B cell (primary cell): ENCODE results near the gene GNB5. TPM values are rescaled to one million over a fixed set of nuclear protein-coding genes. Genes with fewer than 3 reads are reported as not detected.

Experiments
- ATAC-seq: fragments of 200-7000 bp; cut with Tn5 transposase; one replicate; pipeline ENCODE4 v1.10.0; 2021; ENCODE audit warnings: low read depth, mild to moderate bottlenecking, moderate number of reproducible peaks, moderate library complexity
- CTCF ChIA-PET: fragments of 350-600 bp; sonication (Branson Sonifier 250); formaldehyde crosslinking; loops from one replicate; lab custom pipeline; 2021; ENCODE audit warnings: antibody characterized with exemption, inconsistent platforms; lab: Charles Lee
- POLR2A ChIA-PET: fragments of 350-600 bp; sonication (Branson Sonifier 250); formaldehyde crosslinking; loops from one replicate; lab custom pipeline; 2021; ENCODE audit warnings: antibody characterized with exemption; lab: Charles Lee
- DNase-seq: peaks from one replicate; pipeline ENCODE4 v3.0.0; 2013
- H2AFZ ChIP-seq: 2 replicates; pipeline ENCODE4 v1.6.1; 2012; ENCODE audit warnings: mild to moderate bottlenecking, low read depth, low read length; ENCODE audit not compliant: insufficient read depth, poor library complexity, severe bottlenecking
- H3K27ac ChIP-seq, 2 donors: 1 replicate in 1 of 2; 2 replicates in 1 of 2; pipeline ENCODE4 v1.5.1; 2012 to 2013; ENCODE audit warnings: low read length in 2 of 2, mild to moderate bottlenecking in 2 of 2, moderate library complexity in 1 of 2
- H3K27me3 ChIP-seq, 4 experiments: fragments of 200-600 bp in 1 of 4; sonication (generic) in 1 of 4; replicated peaks in 1 of 4; 1 replicate in 2 of 4; 2 replicates in 2 of 4; pipeline versions ENCODE4 v1.6.1 to v1.7.0; 2013 to 2016; ENCODE audit warnings: low read length in 3 of 4, mild to moderate bottlenecking in 2 of 4, mixed read lengths in 1 of 4, moderate library complexity in 1 of 4; ENCODE audit not compliant: insufficient read depth in 4 of 4, control insufficient read depth in 3 of 4; ENCODE audit errors: control extremely low read depth in 1 of 4
- H3K36me3 ChIP-seq, 2 experiments: replicated peaks in 1 of 2; 1 replicate in 1 of 2; 2 replicates in 1 of 2; pipeline versions ENCODE4 v1.6.1 to v1.7.1; 2013; ENCODE audit warnings: low read length in 1 of 2; ENCODE audit not compliant: insufficient read depth in 2 of 2, control insufficient read depth in 1 of 2; ENCODE audit errors: control extremely low read depth in 1 of 2, extremely low read depth in 1 of 2
- H3K4me1 ChIP-seq, 2 donors: fragments of 200-600 bp in 1 of 2; sonication (generic) in 1 of 2; 1 replicate in 1 of 2; 2 replicates in 1 of 2; pipeline versions ENCODE4 v1.5.1 to v1.6.1; 2013 to 2017; ENCODE audit warnings: low read length in 2 of 2; ENCODE audit not compliant: control insufficient read depth in 2 of 2, insufficient read depth in 2 of 2
- H3K4me2 ChIP-seq: replicated peaks from 2 replicates; pipeline ENCODE3; 2012; ENCODE audit warnings: mild to moderate bottlenecking, low read depth, low read length; ENCODE audit not compliant: poor library complexity, severe bottlenecking
- H3K4me3 ChIP-seq, 5 experiments: fragments of 200-600 bp in 1 of 5; sonication (generic) in 1 of 5; 1 replicate in 3 of 5; 2 replicates in 2 of 5; pipeline versions ENCODE4 v1.5.1 to v1.7.0; 2011 to 2016; ENCODE audit warnings: low read length in 4 of 5, mild to moderate bottlenecking in 4 of 5, low read depth in 2 of 5, control low read depth in 1 of 5, moderate library complexity in 1 of 5; ENCODE audit not compliant: insufficient read depth in 1 of 5; ENCODE audit errors: control extremely low read depth in 1 of 5, extremely low read depth in 1 of 5
- H3K79me2 ChIP-seq: fragments of 200-600 bp; sonication (generic); one replicate; pipeline ENCODE4 v1.6.0; 2016; ENCODE audit warnings: low read length; ENCODE audit not compliant: control insufficient read depth, insufficient read depth
- H3K9ac ChIP-seq: fragments of 200-600 bp; sonication (generic); 2 replicates; pipeline ENCODE4 v1.6.1; 2017; ENCODE audit warnings: mild to moderate bottlenecking, low read length, moderate library complexity
- H3K9me3 ChIP-seq, 3 donors: one replicate each; pipeline versions ENCODE4 v1.6.1 to v1.7.1; 2013; ENCODE audit warnings: low read length in 2 of 3; ENCODE audit not compliant: control insufficient read depth in 2 of 3, insufficient read depth in 1 of 3; ENCODE audit errors: control extremely low read depth in 1 of 3
- H4K20me1 ChIP-seq: 2 replicates; pipeline ENCODE4 v1.6.0; 2012; ENCODE audit warnings: mild to moderate bottlenecking, low read length; ENCODE audit not compliant: insufficient read depth, control insufficient read depth, poor library complexity, severe bottlenecking
- H3K27ac Mint-ChIP-seq: one replicate; pipeline ENCODE4 v1.8.0; 2021; ENCODE audit warnings: mixed read lengths
- H3K27me3 Mint-ChIP-seq: one replicate; pipeline ENCODE4 v1.8.0; 2021; ENCODE audit warnings: mixed read lengths
- H3K4me1 Mint-ChIP-seq: one replicate; pipeline ENCODE4 v1.8.0; 2021; ENCODE audit warnings: mixed read lengths
- H3K4me3 Mint-ChIP-seq: one replicate; pipeline ENCODE4 v1.8.0; 2021; ENCODE audit warnings: mixed read lengths
- H3K9me3 Mint-ChIP-seq: one replicate; pipeline ENCODE4 v1.8.0; 2022; ENCODE audit warnings: mixed read lengths; ENCODE audit not compliant: insufficient read depth
- CTCF ChIP-seq: fragments of 200-600 bp; IDR thresholded peaks from one replicate; pipeline ENCODE4 v1.8.0; 2022; ENCODE audit warnings: antibody characterized with exemption, mild to moderate bottlenecking
- EZH2 ChIP-seq: IDR thresholded peaks from 2 replicates; pipeline ENCODE4 v1.6.1; 2012; ENCODE audit warnings: borderline replicate concordance, low read depth, mild to moderate bottlenecking, moderate library complexity, low read length; ENCODE audit not compliant: insufficient read depth, poor library complexity, severe bottlenecking
- whole genome bisulfite sequencing: methylation state at CpG from one replicate; pipeline ENCODE4 v1.1.5; 2013; ENCODE audit warnings: missing lambda C conversion rate; ENCODE audit not compliant: insufficient coverage; 5-methylcytosine and 5-hydroxymethylcytosine counted together
- intact Hi-C: fragments of 100-400 bp; cut with micrococcal nuclease; formaldehyde crosslinking; loops from one replicate; pipeline ENCODE4 v1.10.0; 2022
- polyA plus RNA-seq: library from polyadenylated mRNA; depleted of rRNA; stranded (reverse); fragments of >200 nt; gene quantifications from 2 replicates; pipeline ENCODE4 v1.2.3, GENCODE V29; 2012
- total RNA-seq, 2 donors: library from RNA; stranded (reverse); fragments of 120-200 nt in 1 of 2; gene quantifications; 1 replicate in 1 of 2; 2 replicates in 1 of 2; pipeline versions ENCODE4 v1.2.3 to v1.2.4, GENCODE V29; 2013 to 2022

The GNB5 gene
- total and polyA plus RNA-seq, 2 donors (not counting 1 experiment from before 2014, with no cell fraction given), result 58.5 to 142 TPM

GRCh38 chr15:52230073-52230472, 38.9 kb upstream of the GNB5 start:
- no peaks in the 10 kb centered on the region for H4K20me1 ChIP-seq
- peaks cover 68 to 84% of the 10 kb centered on the region in 2 donors for H3K4me1 ChIP-seq
- peak overlapping the region; percentile 96 for H3K27ac Mint-ChIP-seq
- H3K4me3 Mint-ChIP-seq, result peak overlapping the region; percentile 68
- no peaks in the 10 kb centered on the region for H3K9me3 Mint-ChIP-seq
- intact Hi-C loops, result no loop called here
- H3K9ac ChIP-seq, result peak overlapping the region; percentile 50
- ATAC-seq, result no peak
- peak overlapping the region; percentile 53 for H3K4me2 ChIP-seq
- peaks cover 11% of the 10 kb centered on the region for H3K79me2 ChIP-seq
- no peaks in the 10 kb centered on the region for H3K27me3 ChIP-seq
- DNase-seq, result no peak
- H3K27ac ChIP-seq, result peak overlapping the region; percentile 97
- H3K4me3 ChIP-seq, result peak overlapping the region in 1 of 5 experiments; percentile 0
- ChIA-PET CTCF (interaction anchor here (0.6 to 24.5 kb wide), 10 partner anchors 13 to 351 kb away, joined by 3 to 512 read pairs (median 3); partner anchors contain the start of gene LEO1), POLR2A (interaction anchor here (0.7 to 4.4 kb wide), 2 partner anchors 51 to 330 kb away, joined by 4 to 34 read pairs; no protein-coding TSS in a partner anchor)
- peaks cover 72% of the 10 kb centered on the region for H3K4me1 Mint-ChIP-seq
- no peaks in the 10 kb centered on the region for H3K36me3 ChIP-seq
- no CpG with 5 or more reads among the region's 1 CpG for WGBS
- TF ChIP-seq EZH2 (no peak), CTCF (no peak)
- no peaks in the 10 kb centered on the region for H3K9me3 ChIP-seq
- H3K27me3 Mint-ChIP-seq, result no peaks in the 10 kb centered on the region
- no peak overlapping the region for H2AFZ ChIP-seq

DNA sequence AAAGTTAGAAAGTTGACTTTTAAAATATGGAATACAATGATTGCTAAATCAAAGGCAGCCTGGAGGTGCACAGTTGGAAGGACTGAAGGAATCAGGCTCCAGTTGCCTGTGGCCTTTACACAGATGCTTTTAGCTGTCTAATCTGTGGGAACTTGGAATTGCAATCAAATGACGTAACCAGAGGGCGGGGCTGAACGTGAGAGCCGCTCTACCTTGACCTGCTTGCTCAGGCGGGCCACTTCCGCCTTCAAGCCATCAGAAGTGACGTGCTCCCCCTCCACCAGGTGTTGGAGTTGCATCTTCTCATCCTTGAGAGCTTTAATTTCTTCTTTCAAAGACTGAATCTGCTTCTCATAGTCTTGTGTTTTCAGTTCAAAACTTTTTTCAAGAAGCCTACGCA, 37.7 kb upstream of the GNB5 start:
- Histone ChIP-seq H3K27me3 (no peaks in the 10 kb centered on the region), H3K79me2 (peaks cover 11% of the 10 kb centered on the region), H3K4me1 (peaks cover 65 to 81% of the 10 kb centered on the region in 2 donors), H3K4me3 (peak overlapping the region in 1 of 5 experiments; percentile 38), H3K4me2 (peak overlapping the region; percentile 53), H3K9me3 (no peaks in the 10 kb centered on the region), H3K9ac (peak overlapping the region; percentile 50), H4K20me1 (no peaks in the 10 kb centered on the region), H3K36me3 (no peaks in the 10 kb centered on the region), H3K27ac (peak overlapping the region; percentile 97), H2AFZ (peak overlapping the region; percentile 9)
- TF ChIP-seq EZH2 (no peak), CTCF (no peak)
- intact Hi-C loops, result loop anchor here (5.0 kb wide), 2 partner anchors 247 to 497 kb away; no protein-coding TSS in a partner anchor
- H3K4me3 Mint-ChIP-seq, result peak overlapping the region; percentile 68
- DNase-seq, result peak; percentile 97
- H3K4me1 Mint-ChIP-seq, result peaks cover 69% of the 10 kb centered on the region
- H3K27me3 Mint-ChIP-seq, result no peaks in the 10 kb centered on the region
- H3K9me3 Mint-ChIP-seq, result no peaks in the 10 kb centered on the region
- H3K27ac Mint-ChIP-seq, result peak overlapping the region; percentile 96
- peak; percentile 60 for ATAC-seq
- WGBS, result 5% methylated on average over 8 of the region's 8 CpGs
- ChIA-PET CTCF (interaction anchor here (0.9 to 24.5 kb wide), 14 partner anchors 9 to 257 kb away, joined by 3 to 512 read pairs (median 12); partner anchors contain the start of gene LEO1), POLR2A (interaction anchor here (0.6 to 4.4 kb wide), 6 partner anchors 28 to 453 kb away, joined by 3 to 34 read pairs (median 4); no protein-coding TSS in a partner anchor)
